Upper lobe of left lung (tissue), 6 donors: ENCODE results near the gene CCNT1. TPM values are rescaled to one million over a fixed set of nuclear protein-coding genes. Genes with fewer than 3 reads are reported as not detected.

Experiments used
- ATAC-seq, 2 donors: fragments of 200-7000 bp; cut with Tn5 transposase; one replicate each; pipeline ENCODE4 v1.9.1; 2022; ENCODE audit warnings: mild to moderate bottlenecking in 2 of 2, moderate library complexity in 2 of 2; ENCODE audit not compliant: low FRiP score in 2 of 2
- DNase-seq, 2 donors: peaks; one replicate each; pipeline ENCODE4 v3.0.0-alpha.2; 2019 to 2020
- H3K27ac ChIP-seq, 4 donors: fragments of 200-600 bp; sonication (generic); one replicate each; pipeline ENCODE4 v1.5.1; 2016 to 2019
- H3K27me3 ChIP-seq, 4 donors: fragments of 200-600 bp; sonication (generic); one replicate each; pipeline ENCODE4 v1.5.1; 2017 to 2019
- H3K36me3 ChIP-seq, 4 donors: fragments of 200-600 bp; sonication (generic); one replicate each; pipeline ENCODE4 v1.5.1; 2016 to 2019
- H3K4me1 ChIP-seq, 4 donors: fragments of 200-600 bp; sonication (generic); one replicate each; pipeline ENCODE4 v1.5.1; 2018 to 2019
- H3K4me3 ChIP-seq, 4 donors: fragments of 200-600 bp; sonication (generic); one replicate each; pipeline ENCODE4 v1.5.1; 2017 to 2019; ENCODE audit warnings: mild to moderate bottlenecking in 2 of 4, moderate library complexity in 1 of 4
- H3K9me3 ChIP-seq, 4 donors: fragments of 200-600 bp; sonication (generic); one replicate each; pipeline ENCODE4 v1.5.1; 2018 to 2019
- EP300 ChIP-seq, 4 donors: sonication (generic); formaldehyde crosslinking; IDR thresholded peaks; one replicate each; pipeline ENCODE4 v1.5.1; 2017; ENCODE audit warnings: antibody characterized with exemption in 4 of 4, control low read depth in 2 of 4
- POLR2A ChIP-seq, 4 donors: fragments of 450-650 bp; IDR thresholded peaks; one replicate each; pipeline ENCODE4 v1.5.1; 2016 to 2017; ENCODE audit warnings: antibody characterized with exemption in 4 of 4, mild to moderate bottlenecking in 2 of 4
- POLR2AphosphoS5 ChIP-seq, 2 donors: sonication (generic); formaldehyde crosslinking; IDR thresholded peaks; one replicate each; pipeline ENCODE4 v1.5.1; 2017; ENCODE audit warnings: antibody characterized with exemption in 2 of 2
- WGBS, 2 donors: methylation state at CpG; one replicate each; pipeline ENCODE4 v1.1.5; 2017 to 2018; 5-methylcytosine and 5-hydroxymethylcytosine counted together
- total RNA-seq, 6 donors: library from RNA; depleted of rRNA in 4 of 6; stranded (reverse); fragments of >200 nt in 4 of 6; gene quantifications; one replicate each; pipeline versions ENCODE4 v1.1.0 to v1.2.1, GENCODE V29; 2016 to 2021
- TF ChIP-seq, protein P1 (sequence below), 6 experiments: fragments of 450-650 bp in 4 of 6; fragments of 200-600 bp in 2 of 6; sonication (generic) in 2 of 6; IDR thresholded peaks; one replicate each; pipeline ENCODE4 v1.5.1; 2016 to 2019; ENCODE audit warnings: antibody characterized with exemption in 6 of 6
- donor health status: DM: no; HTN: no; CAD: no; lungs with moderate emphysema.
- donor health status: DM: no; HTN: yes; CAD: no; lungs with severe emphysema.

The CCNT1 gene
- total RNA-seq, 6 donors from 2014 or later: 11.9 to 39.8 (median 26.6) TPM

DNA sequence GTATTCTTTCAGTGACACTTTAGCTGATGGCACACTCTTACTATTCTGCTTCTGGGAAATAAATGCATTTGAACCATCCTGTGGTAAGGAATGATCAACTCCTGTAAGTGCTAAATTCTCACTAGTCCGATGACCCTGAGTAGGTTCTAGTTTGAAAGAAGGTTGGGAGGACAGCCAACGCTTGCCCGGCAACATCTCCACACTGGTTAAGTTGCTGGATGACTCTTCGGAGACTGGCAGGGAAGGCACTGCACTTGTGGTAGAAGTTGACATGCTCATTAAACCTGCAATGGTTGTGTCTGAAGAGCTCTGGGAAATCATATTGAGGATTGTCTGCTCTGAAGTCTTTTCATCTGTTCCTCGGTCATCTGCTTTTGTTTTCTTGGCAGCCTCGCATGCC, 22.5 kb downstream of the CCNT1 start:
- H3K27me3 ChIP-seq: no peaks in the 10 kb centered on the region
- no peak for DNase-seq
- H3K27ac ChIP-seq: no peak overlapping the region
- H3K4me3 ChIP-seq: no peak overlapping the region
- H3K4me1 ChIP-seq: peaks cover 3 to 22% (median 18%) of the 10 kb centered on the region in 4 donors
- ATAC-seq: no peak
- H3K9me3 ChIP-seq: no peaks in the 10 kb centered on the region
- H3K36me3 ChIP-seq: peaks cover 31 to 89% (median 50%) of the 10 kb centered on the region in 4 donors
- 94 to 97% methylated on average over 6 of the region's 6 CpGs for WGBS, 2 donors
- TF ChIP-seq POLR2A (IDR thresholded peaks at IDR 0.05) (no peak), POLR2AphosphoS5 (IDR thresholded peaks at IDR 0.05) (no peak), EP300 (IDR thresholded peaks at IDR 0.05) (no peak)
- TF ChIP-seq, protein P1, sequence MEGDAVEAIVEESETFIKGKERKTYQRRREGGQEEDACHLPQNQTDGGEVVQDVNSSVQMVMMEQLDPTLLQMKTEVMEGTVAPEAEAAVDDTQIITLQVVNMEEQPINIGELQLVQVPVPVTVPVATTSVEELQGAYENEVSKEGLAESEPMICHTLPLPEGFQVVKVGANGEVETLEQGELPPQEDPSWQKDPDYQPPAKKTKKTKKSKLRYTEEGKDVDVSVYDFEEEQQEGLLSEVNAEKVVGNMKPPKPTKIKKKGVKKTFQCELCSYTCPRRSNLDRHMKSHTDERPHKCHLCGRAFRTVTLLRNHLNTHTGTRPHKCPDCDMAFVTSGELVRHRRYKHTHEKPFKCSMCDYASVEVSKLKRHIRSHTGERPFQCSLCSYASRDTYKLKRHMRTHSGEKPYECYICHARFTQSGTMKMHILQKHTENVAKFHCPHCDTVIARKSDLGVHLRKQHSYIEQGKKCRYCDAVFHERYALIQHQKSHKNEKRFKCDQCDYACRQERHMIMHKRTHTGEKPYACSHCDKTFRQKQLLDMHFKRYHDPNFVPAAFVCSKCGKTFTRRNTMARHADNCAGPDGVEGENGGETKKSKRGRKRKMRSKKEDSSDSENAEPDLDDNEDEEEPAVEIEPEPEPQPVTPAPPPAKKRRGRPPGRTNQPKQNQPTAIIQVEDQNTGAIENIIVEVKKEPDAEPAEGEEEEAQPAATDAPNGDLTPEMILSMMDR (IDR thresholded peaks at IDR 0.05): no peak

DNA sequence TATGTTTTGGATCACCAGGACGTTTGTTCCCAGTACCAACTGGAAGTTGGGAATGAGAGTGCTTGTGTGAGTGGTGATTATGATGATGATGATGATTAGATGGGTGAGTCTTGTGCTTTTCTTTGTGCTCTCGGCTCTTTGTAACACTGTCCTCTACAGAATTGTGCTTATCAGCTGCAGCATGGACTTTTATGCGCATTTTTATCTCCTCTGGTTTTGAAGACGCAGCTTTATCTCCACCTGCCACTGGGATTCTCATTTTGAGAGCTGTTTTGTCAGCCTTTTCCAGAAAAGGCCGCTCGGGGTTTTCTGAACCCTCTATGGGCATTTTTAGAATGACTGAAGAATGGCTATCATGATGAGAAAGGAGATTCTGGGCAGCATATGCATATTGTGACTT, 22.9 kb downstream of the CCNT1 start:
- TF ChIP-seq, protein P1 (IDR thresholded peaks at IDR 0.05): no peak
- no peak for TF ChIP-seq POLR2A (IDR thresholded peaks at IDR 0.05)
- no peak for TF ChIP-seq EP300 (IDR thresholded peaks at IDR 0.05)
- no peak for TF ChIP-seq POLR2AphosphoS5 (IDR thresholded peaks at IDR 0.05)
- Histone ChIP-seq H3K36me3 (peaks cover 30 to 88% (median 47%) of the 10 kb centered on the region in 4 donors), H3K9me3 (no peaks in the 10 kb centered on the region), H3K27ac (no peak overlapping the region), H3K4me3 (no peak overlapping the region), H3K27me3 (no peaks in the 10 kb centered on the region), H3K4me1 (peaks cover 3 to 22% (median 18%) of the 10 kb centered on the region in 4 donors)
- DNase-seq: no peak
- WGBS, 2 donors: 95 to 99% methylated on average over 6 of the region's 6 CpGs
- no peak for ATAC-seq

DNA sequence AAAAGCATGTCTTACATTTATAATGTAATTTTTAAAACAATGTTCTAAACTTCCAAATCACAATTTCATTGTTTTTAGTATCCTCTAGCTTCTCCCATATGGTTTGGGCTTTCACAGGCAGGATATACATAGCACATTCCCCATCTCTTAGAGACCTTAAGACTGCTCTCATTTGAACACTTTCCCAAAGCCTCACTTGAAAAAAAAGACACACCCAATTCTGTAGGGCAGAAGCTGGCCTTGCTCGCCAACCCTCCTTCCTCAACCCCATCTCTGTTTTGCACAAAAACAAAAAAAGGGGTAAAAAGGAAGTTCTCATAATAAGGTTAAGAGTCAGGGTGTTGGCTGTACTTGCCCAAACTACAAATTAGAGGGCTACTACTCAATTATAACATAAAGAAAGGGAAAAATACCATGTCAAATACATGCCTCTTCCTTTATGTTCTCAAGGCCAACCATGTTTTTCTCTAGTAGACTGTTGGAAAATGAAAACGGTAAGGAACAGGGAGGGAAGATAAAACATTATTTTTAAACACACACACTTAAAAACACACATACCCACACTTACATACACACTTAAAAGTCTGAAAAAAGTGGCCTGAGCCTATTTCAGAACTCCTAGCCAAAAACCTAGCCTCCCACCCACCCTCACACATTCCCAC, 24.6 kb downstream of the CCNT1 start:
- peaks cover 26 to 83% (median 41%) of the 10 kb centered on the region in 4 donors for H3K36me3 ChIP-seq
- WGBS, 2 donors: 57 to 61% methylated on average over 2 of the region's 2 CpGs
- no peak for ATAC-seq

DNA sequence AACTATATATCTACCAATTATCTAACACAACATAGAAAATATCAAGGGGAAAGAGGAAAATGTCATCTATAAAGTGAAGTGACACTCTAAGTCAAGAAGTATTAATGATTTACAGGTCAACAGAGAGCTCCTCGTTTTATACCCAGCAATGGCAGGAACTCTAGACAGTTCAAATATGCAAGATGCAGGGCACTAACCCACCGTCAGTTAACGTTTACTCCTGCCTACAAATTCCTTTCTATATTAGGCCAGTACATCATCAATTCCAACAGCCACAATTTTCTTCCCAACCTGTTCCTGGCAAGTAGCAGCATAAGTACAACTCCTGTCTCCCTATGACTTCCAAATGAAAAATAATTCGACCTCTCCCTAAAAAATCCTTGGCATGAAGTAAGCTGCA, 25.5 kb downstream of the CCNT1 start:
- no peak for TF ChIP-seq EP300 (IDR thresholded peaks at IDR 0.05)
- no peak for TF ChIP-seq POLR2AphosphoS5 (IDR thresholded peaks at IDR 0.05)
- no peak for TF ChIP-seq POLR2A (IDR thresholded peaks at IDR 0.05)
- TF ChIP-seq, protein P1 (IDR thresholded peaks at IDR 0.05): no peak
- Histone ChIP-seq H3K27me3 (no peaks in the 10 kb centered on the region), H3K4me3 (no peak overlapping the region), H3K4me1 (peaks cover 3 to 22% (median 18%) of the 10 kb centered on the region in 4 donors), H3K9me3 (no peaks in the 10 kb centered on the region), H3K36me3 (peaks cover 26 to 74% (median 37%) of the 10 kb centered on the region in 4 donors), H3K27ac (no peak overlapping the region)
- DNase-seq (no peak), ATAC-seq (no peak)
- 47 to 56% methylated on average over 4 of the region's 4 CpGs for WGBS, 2 donors

More for the DNA sequence above, 24.6 kb downstream of the CCNT1 start:
- H3K27me3 ChIP-seq: no peaks in the 10 kb centered on the region
- no peak overlapping the region for H3K4me3 ChIP-seq
- H3K9me3 ChIP-seq: no peaks in the 10 kb centered on the region
- H3K4me1 ChIP-seq: peaks cover 3 to 22% (median 18%) of the 10 kb centered on the region in 4 donors
- no peak overlapping the region for H3K27ac ChIP-seq
- no peak for DNase-seq
- TF ChIP-seq POLR2AphosphoS5 (IDR thresholded peaks at IDR 0.05): no peak

DNA sequence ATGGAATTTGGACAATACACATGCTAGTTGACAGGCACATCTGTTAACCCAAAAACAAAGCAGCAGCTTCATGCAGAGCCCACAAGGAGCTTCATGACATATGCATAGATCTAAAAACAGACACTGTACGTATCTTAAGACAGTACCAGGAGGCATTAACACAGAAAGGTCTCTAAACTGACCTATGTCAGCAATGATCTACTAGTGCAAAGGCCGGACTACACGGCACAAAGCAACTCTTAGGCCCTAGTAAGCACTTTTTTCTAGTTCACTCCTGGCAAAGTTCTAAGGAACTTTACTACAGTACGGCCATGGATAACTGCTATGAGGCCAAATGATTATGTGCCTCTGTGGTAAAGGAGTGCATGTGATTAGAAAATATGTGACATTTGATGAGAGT, 26.1 kb downstream of the CCNT1 start:
- no peak overlapping the region for H3K27ac ChIP-seq
- no peak for ATAC-seq

More for the DNA sequence above, 26.1 kb downstream of the CCNT1 start:
- Histone ChIP-seq H3K27me3 (no peaks in the 10 kb centered on the region), H3K4me1 (peaks cover 3 to 22% (median 18%) of the 10 kb centered on the region in 4 donors), H3K9me3 (no peaks in the 10 kb centered on the region), H3K4me3 (no peak overlapping the region), H3K36me3 (peaks cover 24 to 68% (median 34%) of the 10 kb centered on the region in 4 donors)
- no peak for TF ChIP-seq EP300 (IDR thresholded peaks at IDR 0.05)
- no peak for TF ChIP-seq POLR2AphosphoS5 (IDR thresholded peaks at IDR 0.05)
- no peak for TF ChIP-seq POLR2A (IDR thresholded peaks at IDR 0.05)
- TF ChIP-seq, protein P1 (IDR thresholded peaks at IDR 0.05): no peak
- 68 to 77% methylated on average over 4 of the region's 4 CpGs for WGBS, 2 donors
- no peak for DNase-seq
